Keratinocyte (primary cell): ENCODE results near the gene HPD. TPM values are rescaled to one million over a fixed set of nuclear protein-coding genes. Genes with fewer than 3 reads are reported as not detected.

Experiments
- DNase-seq: peaks from one replicate; pipeline ENCODE4 v3.0.0-alpha.2; 2011; ENCODE audit warnings: low read depth, missing footprints, low spot score
- FAIRE-seq: peaks from 2 replicates; lab custom pipeline; 2011; peaks lifted over from hg19 to GRCh38; lab: Jason Lieb, UNC
- H2AFZ ChIP-seq: 2 replicates; pipeline ENCODE4 v1.6.0; 2012; ENCODE audit warnings: low read length, control low read depth, inconsistent platforms; ENCODE audit not compliant: control insufficient read depth
- H3K27ac ChIP-seq: 2 replicates; pipeline ENCODE4 v1.5.1; 2011; ENCODE audit warnings: low read length; ENCODE audit not compliant: control insufficient read depth, insufficient read depth
- H3K27me3 ChIP-seq: 3 replicates; pipeline ENCODE4 v1.6.0; 2011; ENCODE audit warnings: low read length; ENCODE audit not compliant: control insufficient read depth, insufficient read depth; ENCODE audit errors: extremely low read depth
- H3K36me3 ChIP-seq, 2 experiments: 2 replicates in 1 of 2; 3 replicates in 1 of 2; pipeline ENCODE4 v1.5.1; 2011; ENCODE audit warnings: low read length in 2 of 2, mild to moderate bottlenecking in 1 of 2; ENCODE audit not compliant: control insufficient read depth in 2 of 2, insufficient read depth in 2 of 2; ENCODE audit errors: extremely low read depth in 1 of 2
- H3K4me1 ChIP-seq: 3 replicates; pipeline ENCODE4 v1.5.1; 2011; ENCODE audit warnings: low read length; ENCODE audit not compliant: control insufficient read depth, insufficient read depth; ENCODE audit errors: extremely low read depth
- H3K4me2 ChIP-seq: 3 replicates; pipeline ENCODE4 v1.6.0; 2011; ENCODE audit warnings: low read depth, low read length; ENCODE audit not compliant: control insufficient read depth, insufficient read depth; ENCODE audit errors: extremely low read depth
- H3K4me3 ChIP-seq, 3 experiments: fragments of 200-600 bp in 1 of 3; sonication (generic) in 1 of 3; 2 replicates in 2 of 3; 3 replicates in 1 of 3; pipeline ENCODE4 v1.5.1; 2011 to 2016; ENCODE audit warnings: low read length in 3 of 3, mild to moderate bottlenecking in 3 of 3, control low read depth in 2 of 3, inconsistent platforms in 1 of 3, low read depth in 1 of 3, mixed read lengths in 1 of 3, mixed run types in 1 of 3, moderate library complexity in 1 of 3; ENCODE audit not compliant: control insufficient read depth in 2 of 3, insufficient read depth in 2 of 3; ENCODE audit errors: extremely low read depth in 1 of 3
- H3K79me2 ChIP-seq: 2 replicates; pipeline ENCODE4 v1.6.0; 2012; ENCODE audit warnings: low read length; ENCODE audit not compliant: control insufficient read depth, insufficient read depth
- H3K9ac ChIP-seq: 3 replicates; pipeline ENCODE4 v1.6.0; 2011; ENCODE audit warnings: low read length; ENCODE audit not compliant: control insufficient read depth, insufficient read depth; ENCODE audit errors: extremely low read depth
- H3K9me1 ChIP-seq: 3 replicates; pipeline ENCODE4 v1.6.0; 2011; ENCODE audit warnings: low read length; ENCODE audit not compliant: control insufficient read depth, insufficient read depth; ENCODE audit errors: extremely low read depth
- H3K9me3 ChIP-seq: 2 replicates; pipeline ENCODE4 v1.5.1; 2012; ENCODE audit warnings: low read depth, low read length; ENCODE audit not compliant: control insufficient read depth
- H4K20me1 ChIP-seq: 3 replicates; pipeline ENCODE4 v1.6.0; 2011; ENCODE audit warnings: low read length; ENCODE audit not compliant: control insufficient read depth, insufficient read depth; ENCODE audit errors: extremely low read depth
- CTCF ChIP-seq, 3 experiments: IDR thresholded peaks in 1 of 3; conservative IDR thresholded peaks in 1 of 3; optimal IDR thresholded peaks in 1 of 3; 2 replicates in 2 of 3; 3 replicates in 1 of 3; pipeline versions ENCODE3 to v1.5.1; 2011; ENCODE audit warnings: low read length in 3 of 3, mild to moderate bottlenecking in 3 of 3, moderate library complexity in 2 of 3, control low read depth in 1 of 3, inconsistent platforms in 1 of 3; ENCODE audit not compliant: insufficient read depth in 2 of 3; ENCODE audit errors: extremely low read depth in 1 of 3
- EZH2 ChIP-seq: IDR thresholded peaks from one replicate; pipeline ENCODE4 v1.6.1; 2012; ENCODE audit warnings: inconsistent platforms, mild to moderate bottlenecking, low read length, moderate library complexity
- dilution Hi-C: fragments of 300-500 bp; cut with MboI; formaldehyde crosslinking; loops from one replicate; pipeline ENCODE4 v1.7.0; 2020; ENCODE audit warnings: low sequenced_read_pairs; ENCODE audit not compliant: extremely low pct_ligation_motif_present
- polyA plus RNA-seq, 5 experiments: library from polyadenylated mRNA; depleted of rRNA in 3 of 5; stranded (reverse) in 3 of 5; stranded (forward) in 1 of 5; unstranded in 1 of 5; fragments of >200 nt; gene quantifications; 1 replicate in 1 of 5; 2 replicates in 3 of 5; 3 replicates in 1 of 5; pipeline versions ENCODE4 v1.2.1 to v1.2.3, GENCODE V29; 2011 to 2012; ENCODE audit warnings: missing spikeins in 2 of 5, low read depth in 1 of 5, low replicate concordance in 1 of 5

Gene HPD
- polyA plus RNA-seq, 1 donor (not counting 4 experiments of a cell fraction or from before 2014, with no cell fraction given), result not detected

GRCh38 chr12:121828306-121828705 lies 30.4 kb downstream of the HPD start:
- Histone ChIP-seq H3K9me3 (no peaks in the 10 kb centered on the region), H3K36me3 (peaks cover 29 to 44% of the 10 kb centered on the region in 2 experiments), H3K9ac (no peak overlapping the region), H2AFZ (no peak overlapping the region), H3K27me3 (no peaks in the 10 kb centered on the region), H3K4me2 (no peak overlapping the region), H3K27ac (no peak overlapping the region), H3K4me3 (no peak overlapping the region), H3K9me1 (no peaks in the 10 kb centered on the region), H3K4me1 (no peaks in the 10 kb centered on the region), H4K20me1 (peaks cover 3% of the 10 kb centered on the region), H3K79me2 (no peaks in the 10 kb centered on the region)
- DNase-seq, result no peak
- TF ChIP-seq CTCF (optimal IDR thresholded peaks at IDR 0.05 in 1 of 3, IDR thresholded peaks at IDR 0.05 in 1 of 3, conservative IDR thresholded peaks at IDR 0.05 in 1 of 3; ENCODE audit: extremely low read depth in 1 of 3, insufficient read depth in 2 of 3, low read length in 3 of 3), result no peak
- no peak for TF ChIP-seq EZH2
- FAIRE-seq, result no peak
- dilution Hi-C loops, result no loop called here

- Histone ChIP-seq H3K9me1 (no peaks in the 10 kb centered on the region), H3K4me1 (no peaks in the 10 kb centered on the region), H3K4me2 (no peak overlapping the region), H3K4me3 (no peak overlapping the region), H2AFZ (no peak overlapping the region), H3K36me3 (peaks cover 32 to 45% of the 10 kb centered on the region in 2 experiments), H3K27ac (no peak overlapping the region), H3K9me3 (no peaks in the 10 kb centered on the region), H3K27me3 (no peaks in the 10 kb centered on the region), H3K9ac (no peak overlapping the region), H4K20me1 (peaks cover 3% of the 10 kb centered on the region), H3K79me2 (no peaks in the 10 kb centered on the region)
- FAIRE-seq (no peak), DNase-seq (no peak)
- dilution Hi-C loops, result no loop called here
- TF ChIP-seq EZH2 (no peak), CTCF (optimal IDR thresholded peaks at IDR 0.05 in 1 of 3, IDR thresholded peaks at IDR 0.05 in 1 of 3, conservative IDR thresholded peaks at IDR 0.05 in 1 of 3; ENCODE audit: extremely low read depth in 1 of 3, insufficient read depth in 2 of 3, low read length in 3 of 3) (no peak)
These were observed 31.1 kb downstream of the HPD start for GRCh38 chr12:121827351-121828099.
